HG03520 (cell line): ENCODE measurements around the gene ZNF22.

Experiments used
- ATAC-seq: cut with Tn5 transposase; IDR thresholded peaks from one replicate; pipeline ENCODE4 v1.9.1; 2021; ENCODE audit warnings: mild to moderate bottlenecking, moderate library complexity; ENCODE audit not compliant: unreplicated experiment

ZNF22 gene

DNA sequence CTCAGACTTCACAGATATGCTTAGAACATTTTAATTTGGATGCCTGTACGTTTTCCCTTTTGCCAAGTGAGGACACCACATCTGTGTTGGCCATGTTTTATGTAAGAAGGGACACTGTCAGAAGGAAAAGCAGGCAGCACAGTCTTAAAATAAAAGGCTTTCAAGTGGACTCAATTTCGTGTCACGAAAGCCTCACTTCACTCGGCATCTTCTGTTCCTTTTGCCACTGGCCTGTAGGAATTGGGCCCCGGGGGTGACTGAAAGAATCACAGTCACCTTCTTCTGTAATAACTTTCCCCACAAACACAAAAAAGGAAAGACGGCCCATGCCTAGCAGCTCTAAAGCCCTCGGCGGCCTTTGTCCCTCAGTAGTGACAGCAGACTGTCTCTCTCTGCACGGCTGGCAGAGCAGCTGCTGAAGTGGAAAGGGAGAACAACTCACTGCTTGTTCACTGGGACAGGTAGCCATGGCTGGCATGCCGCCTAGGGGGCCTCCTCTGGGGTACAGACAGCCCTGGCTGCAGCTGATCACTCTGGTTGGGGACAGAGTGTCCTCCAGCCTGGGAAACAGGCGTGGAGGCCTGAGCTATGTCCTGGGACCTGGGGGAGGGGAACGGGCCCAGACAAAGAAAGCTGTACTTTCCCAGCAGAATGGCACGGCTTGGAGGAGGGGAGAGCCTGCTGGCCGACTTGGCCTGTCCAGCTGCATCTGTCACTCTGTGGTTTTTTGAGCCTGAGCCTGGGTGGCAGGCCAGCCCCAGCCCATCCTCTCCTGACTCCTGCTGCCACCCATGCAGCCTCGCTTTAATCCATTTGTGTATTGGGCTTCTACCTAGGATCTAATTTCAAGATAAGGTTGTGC lies 36.7 kb upstream of the ZNF22 start:
- no peak for ATAC-seq

GRCh38 chr10:44965104-44965503 lies 35.6 kb upstream of the ZNF22 start:
- ATAC-seq = no peak

DNA sequence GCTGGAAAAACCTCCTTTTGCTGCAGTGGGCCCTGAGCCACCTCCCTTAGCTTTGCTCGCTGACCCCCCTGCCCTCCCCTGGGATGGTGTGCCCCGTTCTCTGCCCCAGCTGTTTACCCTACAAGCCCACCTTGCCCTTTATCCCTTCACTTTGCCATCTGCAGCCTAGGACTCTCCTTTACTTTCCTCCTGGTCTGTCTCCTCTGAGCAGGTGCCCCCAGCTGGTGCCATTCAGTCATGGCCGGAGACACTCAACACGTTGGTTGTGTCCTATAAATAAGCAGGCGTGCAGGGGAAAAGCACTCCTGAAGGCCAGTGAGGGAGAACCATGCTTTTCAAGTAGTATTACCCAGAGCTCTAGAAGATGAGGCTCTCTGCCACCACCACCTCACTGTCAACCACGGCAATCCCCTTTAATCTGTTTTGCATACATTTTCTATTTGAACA lies 35.0 kb upstream of the ZNF22 start:
- peak; percentile 37 for ATAC-seq

DNA sequence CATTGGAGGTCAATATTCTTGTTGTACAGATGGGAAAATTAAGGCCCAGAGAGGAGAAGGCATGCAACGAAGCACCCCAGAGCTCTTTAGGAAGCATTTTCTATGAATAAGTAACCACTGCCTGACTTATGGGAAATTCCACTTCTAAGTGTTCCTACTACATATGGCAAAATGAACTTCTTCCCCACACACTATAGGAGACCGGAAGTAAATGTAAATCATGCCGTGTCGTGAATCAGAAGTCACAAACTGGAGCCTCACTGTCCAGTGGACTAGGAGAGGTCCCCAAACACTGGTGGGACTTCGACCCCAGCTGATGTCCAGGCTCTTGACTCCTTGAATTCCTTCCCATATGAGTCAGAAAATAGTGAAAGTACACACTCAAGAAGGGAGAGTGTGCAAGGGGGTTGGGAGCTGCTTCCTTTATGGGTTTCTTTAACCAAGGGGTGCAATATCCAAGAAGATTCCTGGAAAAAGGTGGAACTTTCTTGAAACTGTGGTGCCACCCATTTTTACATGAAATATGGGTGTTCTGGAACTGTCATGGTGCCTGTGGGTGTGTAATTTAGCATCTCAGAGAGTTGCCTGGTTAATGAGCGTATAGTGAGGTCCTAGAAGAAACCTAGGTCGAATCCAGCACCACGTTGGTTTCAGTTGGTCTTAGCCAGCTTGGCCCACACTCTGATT lies 34.5 kb upstream of the ZNF22 start:
- ATAC-seq = peak; percentile 10

DNA sequence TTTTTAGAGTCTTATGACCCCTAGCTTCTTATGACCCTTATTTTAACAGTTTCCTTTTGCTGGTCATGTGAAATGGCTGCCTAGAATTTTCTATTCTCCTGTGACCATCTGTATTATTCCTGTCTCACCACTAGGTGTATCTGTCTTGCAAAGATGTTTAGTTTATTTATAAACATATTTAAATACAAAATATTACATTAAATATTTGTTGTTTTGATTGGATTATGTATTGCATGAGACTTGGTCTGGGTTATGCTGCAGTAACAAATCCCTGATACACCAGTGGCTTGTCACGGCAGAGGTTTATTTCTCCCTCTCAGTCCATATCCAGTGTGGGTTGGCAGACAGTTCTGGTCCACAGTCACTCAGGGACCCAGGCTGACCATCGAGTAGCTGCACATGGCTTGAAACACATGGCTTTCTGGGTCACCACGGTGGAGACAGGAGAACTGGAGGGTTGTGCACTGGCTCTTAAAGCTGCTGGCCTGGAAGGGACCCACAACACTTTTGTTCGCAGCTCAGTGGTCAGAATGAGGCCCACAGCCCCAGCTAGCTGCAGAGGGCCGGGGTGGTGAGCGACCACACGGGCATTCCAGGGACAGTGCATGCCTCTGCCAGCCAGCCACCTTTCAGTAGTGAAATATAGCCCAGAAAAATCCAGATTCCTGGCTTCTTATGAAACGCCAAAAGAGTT lies 33.8 kb upstream of the ZNF22 start:
- ATAC-seq = no peak

- ATAC-seq = no peak
Measured at GRCh38 chr10:44967616-44968015, 33.1 kb upstream of the ZNF22 start.

DNA sequence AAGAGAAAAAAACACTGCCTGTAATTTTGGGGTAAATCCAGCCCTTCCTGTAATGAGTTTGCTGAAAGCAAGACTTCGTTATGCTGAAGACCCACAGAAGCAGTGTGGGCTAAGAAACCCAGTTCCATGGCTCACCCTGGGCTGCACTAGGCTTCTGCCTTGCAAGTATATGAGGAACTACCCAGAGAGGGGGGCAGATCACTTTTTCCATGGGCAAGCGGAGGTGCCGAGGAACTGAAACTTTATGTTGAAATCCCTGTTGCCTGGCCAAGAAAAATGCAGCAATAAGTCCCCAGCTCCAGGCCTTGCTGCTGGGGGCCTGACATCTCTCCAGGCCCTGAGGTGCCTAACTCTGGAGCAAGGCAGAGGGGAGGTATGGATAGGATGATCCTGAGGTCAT lies 32.6 kb upstream of the ZNF22 start:
- ATAC-seq = no peak

- no peak for ATAC-seq
Measured at GRCh38 chr10:44968500-44969400, 32.0 kb upstream of the ZNF22 start.

GRCh38 chr10:44969854-44970253 lies 30.9 kb upstream of the ZNF22 start:
- no peak for ATAC-seq

- ATAC-seq = no peak
Measured at GRCh38 chr10:44970812-44971395, 29.8 kb upstream of the ZNF22 start.

DNA sequence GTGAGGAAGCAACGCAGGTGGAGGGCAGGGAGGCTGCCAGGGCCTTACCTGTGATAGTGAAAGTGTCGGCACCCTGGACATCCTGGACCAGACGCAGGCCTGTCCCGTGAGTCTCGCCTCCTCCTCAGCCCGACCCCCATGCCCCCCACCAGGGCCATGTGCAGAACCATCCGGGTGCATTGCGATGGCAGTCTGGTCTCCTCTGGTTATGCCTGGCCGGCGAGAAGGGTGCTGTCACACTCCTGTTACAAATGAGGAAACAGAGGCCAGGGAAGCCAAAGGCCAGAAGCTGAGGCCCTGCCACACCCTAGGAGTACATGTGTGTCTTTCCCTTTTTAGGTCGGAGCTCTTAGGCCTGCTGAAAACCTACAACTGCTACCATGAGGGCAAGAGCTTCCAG lies 29.3 kb upstream of the ZNF22 start:
- ATAC-seq = no peak

GRCh38 chr10:44971935-44972757 lies 28.6 kb upstream of the ZNF22 start:
- no peak for ATAC-seq

GRCh38 chr10:44972874-44973306 lies 27.8 kb upstream of the ZNF22 start:
- no peak for ATAC-seq

- ATAC-seq = no peak
Measured at GRCh38 chr10:44973323-44974081, 27.2 kb upstream of the ZNF22 start.

DNA sequence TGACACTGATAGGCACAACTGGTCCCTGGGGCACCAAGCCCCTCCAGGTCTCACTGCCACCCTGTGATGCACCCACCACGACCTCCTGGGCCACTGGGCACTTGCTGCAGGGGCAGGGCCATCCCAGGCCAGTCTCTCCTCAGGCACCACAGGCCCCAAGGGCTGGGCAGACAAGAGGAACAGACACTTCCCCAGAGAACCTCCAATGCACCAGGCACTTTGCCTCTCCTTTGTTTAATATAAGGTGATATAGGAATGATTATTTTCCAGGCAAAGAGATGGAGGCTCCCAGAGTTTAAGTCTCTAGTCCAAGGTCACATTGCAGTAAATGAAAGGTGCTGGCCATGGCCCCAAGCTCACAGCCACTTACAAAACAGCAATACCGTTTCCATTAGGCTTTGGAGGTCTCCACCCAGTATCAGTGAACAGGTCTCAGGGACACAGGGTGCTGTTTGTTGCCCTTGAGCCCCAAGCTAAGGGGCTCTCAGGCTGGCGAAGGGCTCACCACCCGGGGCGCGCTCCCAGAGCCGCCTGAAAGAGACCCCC lies 26.6 kb upstream of the ZNF22 start:
- no peak for ATAC-seq

DNA sequence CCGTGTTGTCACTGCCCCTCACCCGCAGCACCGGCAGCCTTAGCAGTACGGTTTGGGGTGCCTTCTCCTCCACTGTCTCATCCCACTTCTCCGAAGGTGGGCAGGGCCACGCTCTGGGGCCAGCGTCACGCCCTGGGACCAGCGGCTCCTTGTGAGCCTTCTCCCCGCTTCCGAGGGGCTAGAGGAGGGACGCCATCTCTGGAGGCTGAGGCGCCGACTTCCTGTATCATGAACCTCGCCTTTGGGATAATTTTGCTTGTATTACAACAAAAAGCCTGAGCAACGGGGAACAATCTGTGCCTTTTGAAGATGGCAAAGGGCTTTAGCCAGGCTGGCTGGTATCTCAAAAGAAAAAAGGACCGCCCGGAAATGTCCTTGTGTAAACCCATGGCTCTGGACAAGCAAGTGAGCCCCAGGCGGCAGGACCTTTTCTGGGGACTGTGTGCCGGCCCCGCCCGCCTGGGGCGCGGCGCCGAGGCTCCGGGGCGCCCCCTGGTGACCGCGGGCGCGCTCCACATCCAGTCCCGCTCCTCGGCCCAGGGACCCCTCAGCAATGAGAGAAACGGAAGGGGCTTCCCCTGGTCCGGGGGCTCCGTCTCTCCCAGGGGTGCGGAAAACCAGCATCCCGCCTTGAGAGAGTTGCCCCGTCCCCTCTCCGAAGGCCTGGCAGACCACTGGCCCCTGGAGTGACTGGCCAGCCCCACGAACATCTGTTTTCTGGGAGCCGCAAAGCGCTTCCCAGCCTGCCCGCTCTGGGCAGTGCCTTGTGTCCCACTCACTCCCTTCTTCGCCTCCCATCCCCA lies 25.9 kb upstream of the ZNF22 start:
- ATAC-seq = peak; percentile 80
